ENCODE measurements around the gene LDB2.

GRCh38 chr4:16667464-16667863 is 231.0 kb downstream of the LDB2 start:
- TF ChIP-seq CTCF (IDR thresholded peaks at IDR 0.05) = no peak
- no peak for TF ChIP-seq POLR2A (IDR thresholded peaks at IDR 0.05)
